Medulla oblongata (tissue), 1 donor: Measurements from ENCODE around the gene ZNF770.
"Not testable (repeated sequence)": the region's sequence is repeated elsewhere in the genome, so short reads cannot be mapped to it uniquely, and the experiment has no call there.

ENCODE experiments used
- DNase-seq: peaks from one replicate; pipeline ENCODE4 v3.0.0-alpha.2; 2015; ENCODE audit errors: extremely low spot score

Gene ZNF770

DNA sequence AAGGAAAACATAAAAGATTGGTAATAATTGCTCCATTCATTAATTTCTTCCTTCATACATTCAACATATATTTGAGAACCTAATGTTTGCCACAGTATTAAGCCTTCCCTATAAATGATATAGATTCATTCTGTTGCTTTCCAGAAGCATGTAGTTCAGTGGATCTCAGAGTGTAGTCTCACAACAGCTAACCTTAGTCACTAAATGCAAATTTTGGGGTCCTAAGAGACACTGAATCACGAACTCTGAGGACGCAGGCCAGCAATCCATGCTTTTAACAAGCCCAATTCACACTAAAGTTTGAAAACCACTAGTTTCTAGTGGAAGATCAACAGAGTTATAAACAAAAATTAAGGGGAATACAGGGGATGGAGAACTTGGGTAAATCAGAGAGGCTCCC, 11.3 kb downstream of the ZNF770 start:
- DNase-seq, result no peak

DNA sequence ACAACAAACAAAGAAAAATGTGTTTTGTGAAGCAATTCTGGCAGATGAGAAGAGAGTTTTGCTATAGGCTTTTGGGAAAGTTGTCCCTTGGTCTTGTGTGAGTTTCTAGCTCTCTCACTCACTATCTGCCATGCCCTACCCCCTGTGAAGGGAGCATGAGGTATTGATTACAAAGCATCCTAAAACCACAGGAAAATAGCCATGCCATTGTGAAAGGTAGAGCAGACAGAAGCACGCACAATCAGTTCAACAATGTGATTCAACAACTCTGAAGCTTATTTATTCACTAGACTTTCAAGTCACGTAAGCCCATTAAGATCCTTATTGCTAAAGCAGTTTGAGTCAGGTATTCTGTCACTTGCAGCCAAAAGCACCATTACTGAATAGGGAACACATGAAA, 12.0 kb downstream of the ZNF770 start:
- no peak for DNase-seq

DNA sequence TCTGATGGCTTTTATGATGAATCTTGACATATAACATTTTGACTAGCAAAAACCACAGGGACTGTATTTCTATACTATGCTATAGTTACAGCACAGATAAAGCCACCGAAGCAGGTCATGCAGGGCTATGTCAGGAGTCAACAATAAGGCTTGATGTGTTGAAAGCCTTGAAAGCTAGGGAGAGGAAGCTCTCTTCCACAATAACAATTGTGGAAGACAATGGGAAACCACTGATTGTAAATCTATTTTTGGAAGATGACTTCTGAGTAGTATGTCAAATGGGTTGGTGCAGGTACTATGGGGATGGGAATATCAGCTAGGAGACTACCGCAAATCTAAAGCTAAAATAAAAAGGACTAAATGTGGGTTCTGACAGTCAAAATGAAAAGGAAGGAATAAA, 14.6 kb downstream of the ZNF770 start:
- no peak for DNase-seq

DNA sequence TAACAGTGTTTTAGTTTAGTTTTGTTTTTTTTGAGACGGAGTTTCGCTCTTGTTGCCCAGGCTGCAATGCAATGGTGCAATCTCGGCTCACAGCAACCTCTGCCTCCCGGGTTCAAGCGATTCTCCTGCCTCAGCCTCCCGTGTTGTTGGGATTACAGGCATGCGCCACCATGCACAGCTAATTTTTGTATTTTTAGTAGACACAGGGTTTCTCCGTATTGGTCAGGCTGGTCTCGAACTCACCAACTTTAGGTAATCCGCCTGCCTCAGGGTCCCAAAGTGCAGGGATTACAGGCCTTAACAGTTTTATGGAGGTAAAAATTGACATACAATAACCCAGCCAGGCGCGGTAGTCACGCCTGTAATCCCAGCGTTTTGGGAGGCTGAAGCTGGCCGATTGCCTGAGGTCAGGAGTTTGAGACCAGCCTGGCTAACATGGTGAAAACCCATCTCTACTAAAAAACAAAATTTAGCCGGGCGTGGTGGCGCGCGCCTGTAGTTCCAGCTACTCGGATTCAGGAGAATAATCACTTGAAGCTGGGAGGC, 17.9 kb downstream of the ZNF770 start:
- DNase-seq, result not testable (repeated sequence)

DNA sequence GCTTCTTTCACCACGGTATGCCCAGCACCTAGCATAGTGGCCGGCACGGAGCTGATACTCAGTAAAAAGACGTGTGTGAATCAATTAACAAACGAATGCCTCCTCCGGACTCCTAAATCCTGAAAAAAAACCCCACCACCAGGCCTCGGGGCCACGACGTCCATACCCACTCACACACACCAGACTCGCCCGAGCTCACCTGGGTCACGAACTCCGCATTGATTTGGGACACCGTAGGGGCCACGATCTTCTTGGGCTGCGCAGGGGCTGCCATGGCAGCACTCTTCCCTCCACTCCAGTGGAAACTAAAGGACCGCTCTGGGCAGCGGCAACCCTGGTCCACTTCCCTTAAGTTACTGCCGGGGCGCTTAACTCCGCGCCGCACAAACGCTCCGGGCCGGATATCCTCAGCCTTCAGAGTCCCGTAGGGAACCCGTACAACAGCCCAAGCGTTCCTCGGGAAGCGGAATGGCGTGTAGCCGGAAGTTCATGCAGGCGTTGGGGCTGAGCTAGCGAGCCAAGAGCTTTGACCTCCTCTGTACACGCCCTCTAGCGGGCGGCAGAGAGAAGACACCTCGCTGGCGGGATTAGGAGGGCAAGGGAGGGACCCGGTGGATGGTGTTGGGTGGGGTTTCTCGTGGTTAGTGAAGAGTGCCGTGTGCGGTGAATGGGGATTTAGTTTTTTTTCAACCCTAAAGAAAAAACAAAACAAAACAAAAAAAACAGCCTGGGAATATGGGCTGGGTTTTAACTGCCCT, 18.6 kb downstream of the ZNF770 start, which contains the start of gene AQR:
Gene AQR (minus strand): TSS at position 403 of the 758 bp plus-strand sequence. CDS start 129 bp downstream, at position 274.
- DNase-seq, result peak; percentile 99

DNA sequence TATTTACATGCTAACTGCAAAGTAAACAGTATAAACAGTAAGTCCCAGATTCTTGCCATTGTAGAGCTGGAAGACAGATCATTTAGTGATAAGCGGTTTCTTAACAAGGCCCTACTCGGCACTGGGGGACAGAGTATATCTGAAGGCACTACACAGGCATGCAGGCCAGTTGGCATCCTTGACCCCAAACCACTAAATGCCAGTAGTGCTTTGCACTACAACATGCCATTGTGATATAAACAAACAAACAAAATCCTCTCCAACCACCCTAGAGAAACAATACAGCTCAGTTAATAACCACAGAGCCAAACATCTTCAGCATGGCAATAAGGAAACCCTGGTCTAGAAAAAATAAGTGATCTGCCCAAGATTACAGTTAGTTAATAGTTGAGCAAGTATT, 23.8 kb downstream of the ZNF770 start:
- no peak for DNase-seq

DNA sequence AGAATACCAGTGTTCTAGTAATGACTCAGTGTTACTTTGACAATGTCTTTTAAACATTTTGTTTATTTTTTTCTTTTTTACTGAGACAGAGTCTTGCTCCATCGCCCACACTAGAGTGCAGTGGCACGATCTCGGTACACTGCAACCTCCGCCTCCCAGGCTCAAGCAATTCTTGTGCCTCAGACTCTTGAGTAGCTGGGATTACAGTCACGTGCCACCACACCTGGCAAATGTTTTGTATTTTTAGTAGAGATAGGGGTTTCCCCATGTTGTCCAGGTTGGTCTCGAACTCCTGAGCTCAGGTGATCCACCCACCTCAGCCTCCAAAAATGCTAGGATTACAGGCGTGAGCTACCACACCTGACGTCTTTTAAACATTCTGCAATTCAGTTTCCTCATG, 34.2 kb downstream of the ZNF770 start:
- no peak for DNase-seq

DNA sequence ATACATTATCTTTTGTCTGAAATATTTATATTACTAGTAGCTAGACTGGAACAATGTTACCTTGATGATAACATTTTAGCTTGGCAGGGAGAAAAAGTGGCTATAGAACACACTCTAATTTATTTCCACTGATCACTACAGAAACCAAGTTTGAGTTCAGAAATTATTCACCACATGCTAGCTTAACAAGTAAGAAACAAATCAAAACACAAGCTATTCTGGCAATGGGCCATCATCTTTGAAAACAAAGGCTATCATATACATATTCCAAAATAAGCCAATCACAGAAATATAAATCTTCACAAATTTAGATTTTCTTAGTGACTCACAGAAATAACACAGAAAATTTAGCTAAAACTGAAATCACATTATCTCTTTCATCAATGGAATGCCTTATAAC, 35.6 kb downstream of the ZNF770 start:
- DNase-seq, result no peak

DNA sequence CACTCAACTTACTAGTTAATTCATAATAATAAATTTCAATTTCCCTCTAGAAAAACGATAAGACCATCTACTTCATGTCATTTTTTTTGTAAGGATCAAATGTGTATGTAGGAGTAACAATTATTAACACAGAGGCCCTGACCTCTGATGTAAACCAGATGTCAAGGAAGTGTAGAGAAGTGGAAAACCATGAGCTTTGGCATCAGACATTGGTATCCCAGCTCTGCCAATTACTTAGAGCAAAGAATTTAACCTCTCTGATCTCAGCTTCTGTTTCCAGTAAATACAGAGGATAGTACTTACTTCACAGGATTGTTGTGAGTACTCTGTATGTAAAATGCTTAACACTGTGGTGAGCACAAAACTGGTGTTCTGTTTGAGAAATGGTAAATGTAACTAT, 36.1 kb downstream of the ZNF770 start:
- DNase-seq, result no peak

DNA sequence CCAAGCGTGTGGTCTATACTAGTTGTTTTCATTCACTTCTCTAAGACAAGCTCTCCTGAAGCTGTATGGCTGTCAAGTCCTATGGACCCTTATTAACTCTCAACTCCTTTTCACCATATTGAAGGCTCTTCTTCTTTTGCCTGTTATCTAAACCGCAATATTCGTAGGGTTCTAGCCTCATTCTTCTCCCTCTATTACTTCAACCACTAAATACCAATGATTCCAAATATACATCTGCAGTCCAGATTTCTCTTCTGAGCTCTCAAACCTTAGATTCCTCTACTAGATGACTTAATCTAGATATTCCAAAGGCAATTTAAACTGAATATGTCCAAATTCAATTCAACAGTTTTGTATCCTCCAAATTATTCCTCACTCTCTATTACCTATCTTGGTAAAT, 43.2 kb downstream of the ZNF770 start:
- no peak for DNase-seq

DNA sequence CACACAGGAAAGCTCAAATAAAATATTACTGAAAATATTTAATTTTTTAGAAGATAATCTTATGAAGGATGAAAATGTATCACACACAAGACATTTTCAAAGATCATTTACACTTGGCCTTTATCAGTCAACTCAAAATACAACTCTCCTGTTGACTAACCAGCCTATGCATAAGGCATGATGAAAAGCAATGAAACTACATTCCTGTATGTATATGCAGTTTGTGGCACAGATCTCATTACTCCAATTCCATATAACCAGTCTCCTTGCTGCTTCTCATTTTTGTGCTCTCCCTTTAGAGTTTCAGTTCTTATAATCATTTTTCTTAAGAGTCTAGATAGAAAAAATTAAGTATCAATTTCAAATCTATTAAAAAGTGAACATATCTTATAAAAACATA, 44.4 kb downstream of the ZNF770 start:
- no peak for DNase-seq

DNA sequence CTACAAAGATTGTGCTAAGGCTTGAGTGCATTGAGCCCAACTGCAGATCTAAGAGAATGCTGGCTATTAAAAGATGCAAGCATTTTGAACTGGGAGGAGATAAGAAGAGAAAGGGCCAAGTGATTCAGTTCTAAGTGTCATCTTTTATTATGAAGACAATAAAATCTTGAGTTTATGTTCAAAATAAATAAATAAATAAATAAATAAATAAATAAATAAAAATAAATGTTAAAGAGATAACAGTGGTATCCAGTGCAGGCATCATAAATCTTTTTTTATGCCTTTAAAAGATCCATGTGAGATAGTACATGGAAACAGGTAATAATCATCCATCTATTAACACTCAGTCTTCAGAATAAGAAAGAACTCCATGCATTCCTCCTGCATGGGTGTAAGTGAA, 44.8 kb downstream of the ZNF770 start:
- DNase-seq, result not testable (repeated sequence)

DNA sequence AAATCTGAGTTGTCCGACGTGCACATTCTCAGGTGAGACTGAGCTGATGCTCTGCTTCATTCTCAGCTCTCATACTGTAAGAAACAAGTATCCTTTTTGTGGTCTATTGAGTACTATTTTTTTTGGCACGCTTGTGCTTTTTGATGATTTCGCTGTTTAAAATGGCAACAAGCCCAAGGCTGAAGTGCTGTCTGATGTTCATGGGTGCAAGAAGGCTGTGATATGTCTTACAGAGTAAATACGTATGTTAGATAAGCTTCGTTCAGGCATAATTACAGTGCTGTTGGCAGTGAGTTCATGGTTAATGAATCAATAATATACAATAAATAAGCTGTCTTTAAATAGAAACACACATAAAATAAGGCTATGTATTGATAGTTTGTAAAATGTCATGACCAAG, 45.7 kb downstream of the ZNF770 start:
- DNase-seq, result no peak

DNA sequence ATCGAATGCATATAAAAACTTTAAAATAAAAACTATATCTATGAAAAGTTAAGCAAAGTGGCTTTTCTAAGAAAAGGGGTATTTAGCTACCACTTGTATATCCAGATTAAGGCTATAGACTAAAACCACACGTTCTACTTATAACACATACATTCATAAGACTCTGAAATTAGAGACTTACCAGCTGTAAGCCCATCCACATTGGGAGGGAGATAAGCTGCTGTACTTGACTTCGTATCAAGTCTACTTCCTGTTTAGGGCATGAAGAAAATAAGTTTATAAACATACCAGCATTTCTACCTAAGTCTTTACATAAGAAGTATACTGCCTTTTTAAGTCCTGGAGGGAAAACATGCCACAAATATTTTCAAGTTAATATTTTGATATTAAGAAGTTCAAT, 46.3 kb downstream of the ZNF770 start:
- no peak for DNase-seq

DNA sequence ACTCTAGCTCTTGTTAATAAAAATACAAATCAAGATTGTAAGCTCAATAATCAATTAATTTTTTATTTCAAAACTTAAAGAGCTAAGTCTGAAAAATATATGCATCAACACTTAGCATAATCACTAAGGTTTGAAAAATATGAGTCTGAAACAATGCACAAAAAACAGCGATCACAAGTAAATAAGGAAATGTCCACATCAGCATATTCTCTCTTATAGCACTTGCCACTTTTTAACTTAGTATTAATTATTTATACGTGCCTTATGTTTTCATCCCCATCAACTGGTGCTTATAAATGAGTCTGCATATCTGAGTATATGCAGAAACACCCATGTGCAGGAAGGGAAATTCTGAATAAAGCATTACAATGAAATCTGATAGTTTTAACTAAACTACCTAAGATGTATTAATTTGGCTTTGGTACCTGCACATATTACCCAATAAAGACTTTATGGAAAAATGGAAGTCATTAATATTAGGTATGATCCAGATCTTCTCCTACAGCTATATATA, 46.8 kb downstream of the ZNF770 start:
- no peak for DNase-seq

DNA sequence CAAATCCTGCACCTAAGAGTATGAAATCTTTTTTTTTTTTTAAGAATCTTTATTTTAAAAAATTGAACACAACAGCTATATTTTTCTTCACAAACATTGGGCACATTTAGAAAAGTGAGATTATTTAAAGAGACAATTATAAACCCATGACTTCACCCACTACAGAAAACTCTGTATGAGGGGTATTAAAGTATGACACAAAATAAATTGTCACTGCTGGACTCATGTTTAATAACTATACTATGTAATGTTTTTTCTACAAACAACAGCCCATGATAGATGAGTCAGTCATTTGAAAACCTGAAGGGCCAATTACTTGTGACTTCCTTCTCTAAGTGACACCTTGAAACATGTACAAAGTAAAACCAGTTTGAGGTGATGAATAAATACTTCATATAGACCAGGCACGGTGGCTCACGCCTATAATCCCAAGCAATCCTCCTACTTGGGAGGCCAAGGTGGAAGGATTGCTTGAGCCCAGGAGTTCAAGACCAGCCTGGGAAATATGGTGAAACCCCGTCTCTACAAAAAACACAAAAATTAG, 54.6 kb downstream of the ZNF770 start:
- DNase-seq, result no peak

DNA sequence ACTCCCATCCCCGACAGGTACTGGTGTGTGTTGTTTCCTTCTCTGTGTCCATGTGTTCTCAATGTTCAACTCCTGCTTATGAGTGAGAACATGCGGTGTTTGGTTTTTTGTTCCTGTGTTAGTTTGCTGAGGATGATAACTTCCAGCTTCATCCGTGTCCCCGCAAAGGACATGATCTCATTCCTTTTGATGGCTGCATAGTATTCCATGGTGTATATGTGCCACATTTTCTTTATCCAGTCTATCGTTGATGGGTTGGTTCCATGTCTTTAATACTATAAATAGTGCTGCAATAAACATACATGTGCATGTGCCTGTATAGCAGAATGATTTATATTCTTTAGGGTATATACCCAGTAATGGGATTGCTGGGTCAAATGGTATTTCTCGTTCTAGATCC, 59.7 kb downstream of the ZNF770 start:
- DNase-seq, result not testable (repeated sequence)
